Left ventricle myocardium inferior (tissue), 1 donor: Measurements from ENCODE around the gene HRH2. TPM values are rescaled to one million over a fixed set of nuclear protein-coding genes. Genes with fewer than 3 reads are reported as not detected.

Source experiments
- DNase-seq: peaks from one replicate; pipeline ENCODE4 v3.0.0-alpha.2; 2020
- H3K27ac ChIP-seq: fragments of 200-600 bp; replicated peaks from 2 replicates; pipeline ENCODE4 v1.8.0; 2021
- H3K27me3 ChIP-seq: fragments of 200-600 bp; 2 replicates; pipeline ENCODE4 v1.8.0; 2021; ENCODE audit warnings: low read depth
- H3K36me3 ChIP-seq: fragments of 200-600 bp; 2 replicates; pipeline ENCODE4 v1.8.0; 2021
- H3K4me1 ChIP-seq: fragments of 200-600 bp; 2 replicates; pipeline ENCODE4 v1.8.0; 2021
- H3K4me3 ChIP-seq: fragments of 200-600 bp; 2 replicates; pipeline ENCODE4 v1.8.0; 2021; ENCODE audit warnings: mild to moderate bottlenecking, moderate library complexity
- H3K9me3 ChIP-seq: fragments of 200-600 bp; replicated peaks from 2 replicates; pipeline ENCODE4 v1.8.0; 2021
- intact Hi-C: fragments of 100-400 bp; cut with micrococcal nuclease; formaldehyde crosslinking; loops from one replicate; pipeline ENCODE4 v1.11.0; 2022
- total RNA-seq: library from RNA; stranded (reverse); fragmentation: NEBNext Ultra II Directional; extraction: Animal tissue kit (Norgen Biotek cat#: 25700); gene quantifications from one replicate; pipeline ENCODE4 v1.2.1, GENCODE V29; 2021
- TF ChIP-seq, protein P1 (sequence below): fragments of 200-600 bp; IDR thresholded peaks from 2 replicates; pipeline ENCODE4 v1.8.0; 2021; ENCODE audit warnings: antibody characterized with exemption, mild to moderate bottlenecking, borderline replicate concordance
- donor health status: DM: no; HTN: yes; CAD: no; lungs with severe emphysema.

HRH2 gene
- total RNA-seq, 1 donor from 2014 or later = 47.7 TPM

DNA sequence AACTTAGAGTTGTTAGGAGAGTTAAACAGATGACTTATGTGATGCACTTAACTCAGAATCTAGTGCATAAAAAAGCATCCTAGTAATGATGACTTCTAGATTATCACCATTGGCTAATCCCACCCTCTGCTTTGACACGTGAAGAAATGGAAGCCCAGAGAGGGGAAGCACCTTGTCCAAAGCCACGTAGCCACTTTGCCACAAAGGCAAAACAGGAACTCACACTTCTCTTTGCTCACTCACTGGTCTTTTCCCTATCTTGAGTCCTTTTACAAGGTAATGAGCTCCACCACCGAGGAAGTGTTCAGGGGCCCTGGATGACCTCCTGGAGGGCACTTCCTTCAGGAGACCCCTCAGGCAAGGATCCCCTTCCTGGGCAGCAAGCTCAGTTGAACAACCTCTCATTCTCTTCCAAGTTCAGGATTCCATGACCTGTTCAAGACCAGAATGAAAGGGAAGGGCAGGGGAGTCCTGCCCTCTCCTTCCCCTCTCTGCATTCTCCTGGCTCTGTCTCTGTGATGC, 89.7 kb downstream of the HRH2 start:
- Histone ChIP-seq H3K36me3 (no peaks in the 10 kb centered on the region), H3K27me3 (peaks cover 72% of the 10 kb centered on the region)
- intact Hi-C loops = no loop called here

GRCh38 chr5:175748650-175749049, 90.8 kb downstream of the HRH2 start:
- no peaks in the 10 kb centered on the region for H3K9me3 ChIP-seq
- no peaks in the 10 kb centered on the region for H3K4me1 ChIP-seq
- H3K27ac ChIP-seq = no peak overlapping the region
- no peak for DNase-seq
- no peaks in the 10 kb centered on the region for H3K36me3 ChIP-seq
- TF ChIP-seq, protein P1, sequence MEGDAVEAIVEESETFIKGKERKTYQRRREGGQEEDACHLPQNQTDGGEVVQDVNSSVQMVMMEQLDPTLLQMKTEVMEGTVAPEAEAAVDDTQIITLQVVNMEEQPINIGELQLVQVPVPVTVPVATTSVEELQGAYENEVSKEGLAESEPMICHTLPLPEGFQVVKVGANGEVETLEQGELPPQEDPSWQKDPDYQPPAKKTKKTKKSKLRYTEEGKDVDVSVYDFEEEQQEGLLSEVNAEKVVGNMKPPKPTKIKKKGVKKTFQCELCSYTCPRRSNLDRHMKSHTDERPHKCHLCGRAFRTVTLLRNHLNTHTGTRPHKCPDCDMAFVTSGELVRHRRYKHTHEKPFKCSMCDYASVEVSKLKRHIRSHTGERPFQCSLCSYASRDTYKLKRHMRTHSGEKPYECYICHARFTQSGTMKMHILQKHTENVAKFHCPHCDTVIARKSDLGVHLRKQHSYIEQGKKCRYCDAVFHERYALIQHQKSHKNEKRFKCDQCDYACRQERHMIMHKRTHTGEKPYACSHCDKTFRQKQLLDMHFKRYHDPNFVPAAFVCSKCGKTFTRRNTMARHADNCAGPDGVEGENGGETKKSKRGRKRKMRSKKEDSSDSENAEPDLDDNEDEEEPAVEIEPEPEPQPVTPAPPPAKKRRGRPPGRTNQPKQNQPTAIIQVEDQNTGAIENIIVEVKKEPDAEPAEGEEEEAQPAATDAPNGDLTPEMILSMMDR = no peak
- H3K4me3 ChIP-seq = no peak overlapping the region
- intact Hi-C loops = no loop called here
- H3K27me3 ChIP-seq = peaks cover 75% of the 10 kb centered on the region

More for the DNA sequence above, 89.7 kb downstream of the HRH2 start:
- Histone ChIP-seq H3K4me3 (no peak overlapping the region), H3K4me1 (no peaks in the 10 kb centered on the region), H3K9me3 (no peaks in the 10 kb centered on the region), H3K27ac (no peak overlapping the region)
- TF ChIP-seq, protein P1 = no peak
- no peak for DNase-seq

DNA sequence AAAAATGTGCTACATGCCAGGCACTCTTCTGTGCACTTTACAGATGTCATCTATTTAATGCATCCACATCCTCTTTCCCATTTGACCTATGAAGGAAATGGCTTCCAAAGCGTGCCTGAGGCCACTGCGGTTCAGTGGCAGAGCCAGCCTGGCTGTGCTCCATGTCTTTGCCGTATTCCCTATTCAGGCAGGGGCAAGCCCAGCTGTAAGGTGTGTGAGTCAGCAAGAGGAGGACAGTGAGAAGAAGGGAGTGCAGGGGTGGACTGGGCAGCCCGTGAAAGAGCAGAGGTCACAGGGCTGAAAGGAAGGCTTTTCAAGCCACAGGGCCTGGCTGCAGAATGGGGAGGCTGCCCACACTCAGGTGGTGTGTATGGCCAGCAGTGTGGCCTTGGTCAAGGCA, 91.7 kb downstream of the HRH2 start:
- H3K4me3 ChIP-seq = no peak overlapping the region
- peaks cover 77% of the 10 kb centered on the region for H3K27me3 ChIP-seq
- no peaks in the 10 kb centered on the region for H3K36me3 ChIP-seq
- no peaks in the 10 kb centered on the region for H3K9me3 ChIP-seq
- TF ChIP-seq, protein P1 = no peak
- H3K4me1 ChIP-seq = no peaks in the 10 kb centered on the region
- intact Hi-C loops = no loop called here
- no peak for DNase-seq
- no peak overlapping the region for H3K27ac ChIP-seq

DNA sequence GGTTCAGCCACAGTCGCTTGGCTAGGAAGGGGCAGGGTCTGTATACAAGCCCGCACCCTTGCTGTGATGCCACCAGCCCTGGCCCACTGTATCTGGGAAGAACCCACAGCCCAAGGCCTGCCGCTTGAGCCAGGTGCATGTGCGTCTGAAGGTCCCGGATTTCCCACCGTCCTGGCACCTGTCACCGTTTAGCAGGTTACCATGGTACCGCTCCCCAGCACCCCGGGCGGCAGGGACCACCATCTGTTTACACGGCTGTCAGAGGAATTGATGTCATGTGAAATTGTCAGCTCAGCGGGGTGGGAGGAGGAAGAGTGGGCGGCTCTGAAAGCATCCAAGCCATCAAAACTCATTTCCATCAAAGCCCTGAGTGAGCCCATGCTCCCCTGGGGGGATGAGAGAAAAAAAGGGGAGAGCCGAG, 92.7 kb downstream of the HRH2 start:
- Histone ChIP-seq H3K9me3 (no peaks in the 10 kb centered on the region), H3K27me3 (peaks cover 83% of the 10 kb centered on the region), H3K4me1 (no peaks in the 10 kb centered on the region), H3K4me3 (no peak overlapping the region), H3K27ac (no peak overlapping the region), H3K36me3 (no peaks in the 10 kb centered on the region)
- TF ChIP-seq, protein P1 = no peak
- intact Hi-C loops = no loop called here
- no peak for DNase-seq

DNA sequence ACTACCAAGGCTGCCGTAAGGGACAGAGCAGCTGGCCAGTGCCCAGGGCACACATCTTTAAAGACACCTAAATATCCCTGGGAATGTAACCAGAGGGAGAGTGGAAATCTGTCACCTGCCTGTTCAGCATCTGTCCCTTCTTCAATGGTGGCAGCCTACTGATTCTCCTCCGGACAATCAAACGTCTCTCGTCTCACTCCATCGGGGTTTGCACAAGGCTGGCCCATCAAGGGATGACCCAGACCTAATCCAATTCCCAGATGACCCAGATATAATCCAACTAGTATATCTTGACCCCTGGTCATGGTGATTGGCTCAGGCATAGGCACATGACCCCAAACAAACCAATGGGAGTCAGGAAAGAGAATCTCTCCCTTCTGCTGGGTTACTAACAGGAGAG, 93.5 kb downstream of the HRH2 start:
- intact Hi-C loops = no loop called here
- Histone ChIP-seq H3K27me3 (peaks cover 85% of the 10 kb centered on the region), H3K27ac (no peak overlapping the region), H3K36me3 (no peaks in the 10 kb centered on the region), H3K4me1 (no peaks in the 10 kb centered on the region), H3K4me3 (no peak overlapping the region), H3K9me3 (no peaks in the 10 kb centered on the region)
- no peak for DNase-seq
- TF ChIP-seq, protein P1 = no peak
